GM21447 (cell line): ENCODE data around the gene MAP10.

Source experiments
- ATAC-seq: cut with Tn5 transposase; IDR thresholded peaks from one replicate; pipeline ENCODE4 v1.9.1; 2021; ENCODE audit not compliant: unreplicated experiment

MAP10 gene

DNA sequence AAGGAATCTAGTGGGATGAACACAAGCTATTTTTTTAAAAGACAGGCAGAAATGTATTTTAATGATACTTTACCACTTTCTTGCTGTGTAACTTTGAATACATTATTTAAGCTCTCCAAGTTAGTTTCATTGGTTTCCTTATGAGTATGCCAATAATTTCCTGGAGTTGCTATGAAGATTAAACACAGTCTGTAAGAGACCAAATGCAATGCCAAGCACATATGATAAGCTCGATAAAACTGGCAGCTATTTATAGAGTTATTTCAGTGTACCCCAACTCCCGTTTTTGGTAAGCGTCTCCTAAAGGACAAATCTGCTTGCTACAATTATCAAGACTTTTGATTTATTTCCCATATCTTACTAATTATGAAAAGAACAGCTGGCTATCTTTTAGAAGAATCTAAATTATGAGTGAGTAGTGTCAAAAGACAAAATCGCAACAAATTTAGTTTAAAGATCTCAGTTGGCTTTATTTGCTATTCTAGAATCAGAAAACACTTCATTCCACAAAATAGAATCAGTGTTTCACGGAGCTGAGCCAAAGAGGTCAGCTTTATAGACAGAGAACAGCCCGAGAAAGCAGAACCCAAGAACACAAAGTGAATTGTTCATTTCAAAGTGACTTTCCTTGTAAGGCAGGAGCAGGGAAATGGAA is 7.2 kb upstream of the MAP10 start:
- no peak for ATAC-seq

DNA sequence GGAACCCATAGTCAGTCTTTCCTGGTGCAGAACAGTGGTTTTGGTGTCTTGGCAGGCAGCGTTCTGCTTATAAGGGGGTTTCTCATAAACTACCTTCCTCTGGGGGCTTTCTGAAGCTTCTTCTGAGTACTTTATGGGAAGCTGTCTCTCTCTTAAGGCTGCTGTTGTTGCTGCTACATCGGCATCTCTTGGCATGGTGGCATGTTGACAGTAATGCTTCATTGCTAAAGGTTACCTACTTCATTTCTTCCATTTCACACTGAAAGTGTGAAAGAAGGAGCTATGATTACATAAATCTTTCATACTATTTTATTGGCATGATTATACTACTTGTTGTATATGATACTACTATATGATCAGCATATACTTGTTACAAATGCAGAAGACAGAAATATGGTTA is 6.3 kb upstream of the MAP10 start:
- no peak for ATAC-seq

DNA sequence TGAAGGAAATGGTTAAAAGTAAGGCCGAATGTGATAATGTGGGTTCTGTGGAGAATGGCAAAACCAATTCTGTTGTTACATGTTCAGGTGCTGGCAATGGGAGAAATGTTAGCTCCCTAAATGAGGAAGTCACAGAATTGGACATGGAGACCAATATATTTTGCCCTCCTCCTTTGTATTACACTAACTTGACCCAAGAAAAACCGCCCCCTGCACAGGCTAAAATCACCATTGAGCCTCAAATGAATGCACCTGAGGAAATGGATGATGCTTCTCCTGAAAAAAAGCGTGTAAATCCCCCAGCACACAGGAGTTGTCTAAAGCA is 932 bp downstream of the MAP10 start:
- no peak for ATAC-seq

DNA sequence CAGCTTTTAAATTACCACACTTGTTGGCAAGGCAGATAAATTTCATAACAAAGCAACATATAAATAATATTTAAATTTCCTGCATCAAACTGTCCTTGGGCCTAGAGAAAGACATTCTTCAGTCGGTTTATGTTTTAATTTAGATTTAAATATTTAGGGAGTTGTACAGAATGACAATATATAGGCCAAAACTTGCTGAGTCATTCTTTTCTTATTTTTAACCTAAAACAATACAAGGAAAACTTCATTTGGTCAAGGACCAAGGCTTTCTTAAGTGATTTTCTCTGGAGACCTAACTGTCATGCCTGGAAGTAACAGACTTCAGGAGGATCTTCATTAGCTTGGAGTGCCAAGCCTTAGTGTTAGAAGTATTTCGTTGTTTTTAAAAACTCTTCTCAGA is 5.6 kb downstream of the MAP10 start:
- ATAC-seq: no peak

DNA sequence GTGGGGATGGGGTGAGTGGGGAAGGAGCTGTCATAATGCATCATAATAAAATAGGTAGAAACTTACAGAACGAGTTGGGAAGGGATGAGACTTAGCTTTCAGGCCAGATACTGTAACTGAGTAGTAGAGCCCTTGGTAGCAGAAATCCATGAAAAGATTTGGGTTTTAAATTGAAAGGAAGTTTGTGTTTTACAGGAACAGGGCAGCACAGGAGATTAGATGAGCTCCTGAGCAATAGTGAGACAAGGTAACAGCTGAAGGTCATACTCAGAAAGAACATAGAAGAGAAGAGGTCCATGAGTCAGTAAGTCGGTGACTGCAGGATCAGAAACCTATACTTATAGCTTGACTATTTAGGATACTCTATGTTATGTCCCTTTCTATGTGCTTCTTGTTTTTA is 7.3 kb downstream of the MAP10 start:
- ATAC-seq: no peak

DNA sequence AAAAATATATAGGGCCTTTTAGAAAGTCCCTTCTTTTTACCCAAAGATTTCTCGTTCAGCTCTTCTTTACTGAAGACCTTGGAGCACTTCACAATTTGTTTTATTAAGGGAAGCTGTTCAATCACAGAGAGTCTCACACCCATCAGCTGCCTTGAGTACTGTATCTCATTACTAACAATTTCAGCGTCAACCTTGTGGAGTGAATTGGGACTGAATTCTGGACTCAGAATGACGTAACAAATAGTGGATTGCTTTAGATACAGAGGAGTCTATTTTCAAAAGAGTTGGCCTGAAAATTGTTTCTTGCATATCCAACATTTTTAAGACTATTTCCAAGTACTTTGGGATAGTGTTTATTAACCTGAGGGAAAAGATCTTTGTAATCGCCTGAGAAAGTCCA is 7.9 kb downstream of the MAP10 start:
- ATAC-seq: no peak

DNA sequence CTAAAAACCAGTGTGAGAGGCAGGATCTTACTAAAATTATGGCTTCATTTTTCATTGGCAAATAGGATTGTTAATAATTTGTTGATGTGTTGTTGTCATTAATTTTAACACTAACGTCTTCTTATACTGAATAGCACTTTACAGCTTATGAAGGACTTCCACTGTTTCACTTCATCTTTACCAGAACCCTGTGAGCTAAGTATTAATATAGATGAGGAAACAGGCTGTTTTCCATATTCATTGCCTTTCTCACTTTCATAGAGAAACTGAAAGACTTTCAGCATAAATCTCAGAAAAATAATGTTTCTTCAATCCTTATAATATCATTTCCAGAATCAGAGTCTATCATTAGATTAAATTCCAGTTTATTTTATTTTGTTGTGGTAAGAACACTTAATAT is 8.5 kb downstream of the MAP10 start:
- no peak for ATAC-seq

DNA sequence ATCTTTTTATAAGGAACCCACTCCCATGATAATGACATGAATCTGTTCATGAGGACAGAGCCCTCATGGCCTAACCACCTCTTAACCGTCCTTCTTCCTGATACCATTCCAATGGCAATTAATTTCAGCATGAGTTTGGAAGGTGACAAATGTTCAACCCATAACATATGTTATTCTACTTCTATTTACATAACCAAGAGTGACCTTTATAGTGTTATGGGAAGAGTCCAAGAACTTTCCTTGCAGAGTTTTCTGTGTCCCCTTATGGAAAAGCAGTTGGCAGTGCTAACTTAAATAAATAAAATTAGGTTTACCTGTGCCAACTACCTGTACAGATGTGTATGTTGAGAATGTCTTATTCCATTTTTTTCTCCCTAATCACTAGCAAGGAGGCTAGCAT is 11.1 kb downstream of the MAP10 start:
- no peak for ATAC-seq

DNA sequence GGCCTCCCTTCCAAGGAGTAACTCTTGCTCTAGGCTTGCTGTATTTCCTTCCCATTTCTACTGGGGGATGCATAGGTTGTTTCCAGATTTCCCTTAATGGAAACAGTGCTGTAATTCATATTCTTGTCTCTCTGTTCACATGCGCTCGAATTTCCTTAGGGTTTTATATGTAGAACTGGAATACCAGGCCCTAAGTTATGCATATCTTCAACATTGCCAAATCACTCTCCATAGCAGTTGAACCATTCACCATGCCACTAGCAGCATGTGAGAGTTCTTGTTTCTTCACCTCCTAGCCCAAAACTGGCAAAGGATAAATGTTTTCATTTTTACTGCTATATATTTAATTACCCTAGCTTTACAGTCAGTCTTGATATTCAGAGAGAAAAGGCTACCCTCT is 12.8 kb downstream of the MAP10 start:
- no peak for ATAC-seq

DNA sequence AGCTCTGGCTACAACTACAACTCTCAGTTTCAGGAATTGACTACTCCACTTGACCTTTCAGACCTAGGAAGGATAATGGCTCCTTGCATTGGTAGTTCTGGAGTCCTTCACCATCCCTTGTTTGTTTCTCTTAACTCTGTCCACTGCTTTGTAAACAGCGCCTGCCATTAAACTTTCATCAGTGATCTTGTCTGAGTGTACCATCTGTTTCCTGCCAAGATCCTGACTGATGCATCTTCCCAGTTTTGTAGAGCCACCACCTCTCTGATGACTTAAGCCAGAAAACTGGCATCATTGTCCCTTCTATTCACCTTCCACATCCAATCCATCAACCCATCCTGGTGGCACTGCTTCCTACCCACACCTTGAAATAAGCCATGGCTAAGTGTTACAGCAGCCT is 15.2 kb downstream of the MAP10 start:
- ATAC-seq: no peak

DNA sequence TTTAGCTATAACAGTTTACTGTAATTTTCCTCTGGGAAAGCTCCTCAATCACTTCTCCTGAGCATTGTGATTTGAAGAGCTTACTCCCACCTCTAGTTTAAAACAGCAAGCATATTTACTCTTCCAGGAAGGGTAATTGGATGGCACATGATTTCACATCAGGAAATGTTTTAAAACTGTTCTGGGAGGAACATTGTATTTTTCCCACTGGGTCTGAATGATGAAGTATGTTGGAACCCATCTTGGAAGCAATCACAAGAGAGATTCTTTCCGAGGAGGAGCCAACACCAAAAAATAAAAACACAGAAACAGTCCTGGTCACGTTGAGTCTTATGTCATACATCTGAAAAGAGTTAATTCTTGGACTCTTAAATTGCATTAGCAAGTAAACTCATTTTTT is 17.3 kb downstream of the MAP10 start:
- no peak for ATAC-seq

DNA sequence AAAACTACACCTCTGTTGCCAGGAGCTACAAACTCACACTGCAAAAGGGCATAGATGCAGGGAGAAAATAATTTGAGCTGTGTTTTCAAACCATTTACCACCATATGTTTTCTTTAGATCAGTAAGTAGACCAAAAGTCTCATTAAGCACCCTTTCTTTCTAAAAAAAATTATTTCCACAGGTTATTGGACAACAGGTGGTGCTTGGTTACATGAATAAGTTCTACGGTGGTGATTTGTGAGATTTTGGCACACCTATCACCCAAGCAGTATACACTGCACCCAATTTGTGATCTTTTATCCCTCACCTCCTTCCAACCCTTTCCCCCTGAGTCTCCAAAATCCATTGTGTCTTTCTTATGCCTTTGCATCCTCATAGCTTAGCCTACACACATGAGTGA is 21.1 kb downstream of the MAP10 start:
- no peak for ATAC-seq

DNA sequence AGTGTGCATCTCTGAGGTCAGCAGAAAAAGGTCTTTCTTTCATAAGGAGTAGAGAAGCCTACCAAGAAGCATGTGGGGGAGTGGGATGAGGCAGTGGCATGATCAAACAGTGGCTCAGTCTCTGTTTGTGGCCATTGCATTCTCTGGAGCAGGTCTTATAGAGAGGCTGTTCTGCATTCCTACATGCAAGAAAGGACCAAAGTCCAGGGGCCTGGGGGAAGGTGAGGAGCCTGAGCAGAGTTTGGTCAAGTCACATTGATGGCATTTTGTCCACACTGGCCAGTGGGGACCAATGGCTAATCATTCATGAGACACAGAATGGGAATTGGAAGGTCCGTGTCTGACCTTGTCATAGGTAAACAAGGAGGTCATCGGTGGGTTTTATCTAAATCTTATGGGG is 25.4 kb downstream of the MAP10 start:
- no peak for ATAC-seq

DNA sequence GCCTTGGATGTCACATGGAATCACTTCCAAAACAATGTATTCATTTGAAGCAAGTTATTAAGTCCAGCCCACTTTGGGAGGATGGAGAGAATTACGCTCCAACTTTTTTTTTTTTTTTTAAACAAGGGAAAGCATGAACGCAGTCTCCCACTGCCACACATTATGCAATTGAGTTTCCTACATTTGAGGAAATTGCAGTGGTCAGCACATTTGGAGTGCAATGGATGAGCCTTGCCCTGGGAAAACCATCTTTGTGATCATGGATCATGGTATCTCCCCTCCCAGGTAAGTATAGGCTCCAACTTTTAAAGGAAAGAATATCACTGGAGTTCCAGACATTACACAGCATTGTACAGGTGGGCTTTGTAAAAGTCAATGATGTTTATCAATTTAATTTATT is 26.7 kb downstream of the MAP10 start:
- ATAC-seq: no peak

DNA sequence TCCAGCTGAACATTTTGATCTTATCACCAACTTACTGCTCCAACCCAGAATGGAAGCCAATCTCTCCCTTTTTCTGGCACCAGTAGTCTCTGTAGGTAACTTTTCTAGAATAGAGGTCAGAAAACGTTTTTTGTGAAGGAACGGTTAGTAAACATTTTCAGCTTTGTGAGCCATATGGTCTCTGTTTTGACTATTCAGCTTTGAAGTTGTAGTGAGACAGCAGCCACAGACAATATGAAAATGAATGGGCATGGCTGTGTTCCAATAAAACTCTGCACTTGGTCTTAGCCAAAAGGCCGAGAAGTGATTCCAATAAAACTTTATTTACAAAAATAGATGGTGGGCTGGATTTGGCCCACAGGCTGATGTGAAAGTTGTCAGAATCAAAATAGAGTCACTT is 28.9 kb downstream of the MAP10 start:
- ATAC-seq: no peak

DNA sequence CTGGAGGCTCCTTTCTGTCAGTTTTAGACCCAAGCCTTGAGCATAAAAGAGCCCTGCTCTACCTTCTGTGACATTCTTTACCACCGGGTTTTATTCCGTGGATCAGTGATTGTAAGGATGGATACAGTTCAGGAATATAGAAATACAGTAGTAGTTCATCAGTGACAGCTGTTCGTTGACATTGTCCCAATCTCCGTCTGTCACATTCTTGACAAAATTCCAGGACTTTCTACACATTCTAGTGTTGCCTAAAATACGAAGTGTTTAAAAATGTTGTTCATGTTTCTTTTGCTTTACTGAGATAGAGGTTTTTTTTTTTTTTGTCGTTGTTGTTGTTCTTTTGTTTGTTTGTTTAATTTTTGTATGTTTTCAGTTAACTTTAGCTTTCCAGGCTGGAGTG is 29.9 kb downstream of the MAP10 start:
- ATAC-seq: no peak

DNA sequence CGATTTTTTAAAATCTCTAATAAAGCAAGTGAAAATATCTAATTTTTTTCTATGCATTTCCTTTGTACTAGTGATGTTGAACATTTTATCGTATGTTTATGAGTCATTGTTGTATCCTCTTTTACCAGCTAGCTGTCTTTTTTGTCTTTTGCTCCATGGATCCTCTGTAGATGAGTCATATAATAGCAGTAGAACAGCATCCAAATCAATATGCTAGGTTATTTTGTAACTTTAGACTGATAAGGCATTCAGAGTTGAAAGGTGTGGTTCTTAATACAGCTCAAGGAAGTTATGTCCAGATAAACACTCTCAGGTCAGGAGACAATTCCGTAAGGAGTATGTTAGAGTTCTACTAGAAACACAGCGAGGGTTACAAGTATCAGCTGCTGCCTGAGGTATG is 31.9 kb downstream of the MAP10 start:
- no peak for ATAC-seq

DNA sequence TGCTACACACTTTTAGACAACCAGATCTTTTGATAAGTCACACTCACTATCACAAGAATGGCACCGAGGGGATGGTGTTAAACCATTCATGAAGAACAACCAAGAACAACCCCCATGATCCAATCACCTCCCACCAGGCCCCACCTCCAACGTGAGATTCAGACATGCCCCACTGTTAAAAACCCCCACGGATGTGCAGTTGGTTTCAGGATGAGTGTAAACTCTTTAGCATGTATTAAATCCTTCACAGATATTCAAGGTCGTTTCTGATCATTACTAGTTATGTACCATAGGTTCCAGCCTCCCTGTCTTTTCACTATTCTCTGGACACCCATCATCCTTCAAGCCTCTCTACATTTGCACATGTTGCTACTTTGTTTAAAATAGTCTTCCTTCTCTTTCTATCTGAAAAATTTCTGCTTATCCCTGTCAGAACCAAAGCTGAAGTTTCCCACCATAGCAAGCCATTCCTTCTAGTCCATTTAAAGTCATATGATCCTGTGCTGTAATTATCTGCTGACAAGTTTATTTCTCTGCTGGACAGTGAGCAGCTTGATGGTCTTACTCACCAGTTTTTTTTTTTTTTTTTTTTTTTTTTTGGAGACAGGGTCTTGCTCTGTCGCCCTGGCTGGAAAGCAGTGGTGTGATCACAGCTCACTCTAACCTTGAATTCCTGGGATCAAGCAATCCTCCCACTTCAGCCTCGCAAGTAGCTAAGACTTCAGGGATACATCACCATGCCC is 36.8 kb downstream of the MAP10 start:
- no peak for ATAC-seq

DNA sequence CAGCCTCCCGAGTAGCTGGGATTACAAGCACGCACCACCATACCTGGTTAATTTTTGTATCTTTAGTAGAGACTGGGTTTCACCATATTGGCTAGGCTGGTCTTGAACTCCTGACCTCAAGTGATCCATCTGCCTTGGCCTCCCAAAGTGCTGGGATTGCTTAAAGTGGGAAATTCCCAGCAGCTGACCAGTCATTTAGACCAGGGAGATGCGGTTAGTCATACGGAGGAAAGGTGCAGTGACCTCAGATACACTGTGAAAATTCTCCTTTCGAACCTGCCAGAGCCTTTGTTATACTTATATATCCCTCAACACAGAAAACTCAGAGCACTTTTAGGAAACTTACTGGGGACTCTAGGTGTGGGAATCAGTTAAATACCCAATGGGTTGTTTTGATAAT is 39.6 kb downstream of the MAP10 start:
- ATAC-seq: no peak

DNA sequence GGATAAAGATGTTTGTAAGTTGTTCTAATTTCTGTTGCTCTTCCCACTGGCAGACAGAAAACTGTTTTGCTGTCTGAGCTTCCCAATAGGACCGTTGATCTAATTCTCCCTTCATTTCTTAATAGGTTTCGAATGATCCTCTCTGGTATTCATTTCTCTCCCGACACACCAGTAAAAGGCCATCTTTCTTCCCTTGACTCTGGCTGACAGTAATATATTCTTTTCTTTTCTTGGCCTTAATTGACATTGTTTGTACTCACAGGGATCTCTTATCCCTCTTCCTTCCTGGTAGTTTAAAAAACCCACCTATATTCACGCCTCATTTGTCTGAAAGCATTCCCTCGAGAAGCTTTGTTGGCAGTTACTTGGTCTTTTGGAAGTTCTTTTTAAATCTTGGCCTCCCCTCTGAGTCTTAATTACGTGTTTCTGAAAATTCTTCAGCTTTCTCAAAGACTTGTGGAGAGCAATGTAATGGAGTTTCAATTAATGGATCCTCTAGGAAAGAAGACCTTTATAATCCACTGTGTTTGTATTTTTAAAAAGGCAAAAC is 40.3 kb downstream of the MAP10 start:
- ATAC-seq: no peak

DNA sequence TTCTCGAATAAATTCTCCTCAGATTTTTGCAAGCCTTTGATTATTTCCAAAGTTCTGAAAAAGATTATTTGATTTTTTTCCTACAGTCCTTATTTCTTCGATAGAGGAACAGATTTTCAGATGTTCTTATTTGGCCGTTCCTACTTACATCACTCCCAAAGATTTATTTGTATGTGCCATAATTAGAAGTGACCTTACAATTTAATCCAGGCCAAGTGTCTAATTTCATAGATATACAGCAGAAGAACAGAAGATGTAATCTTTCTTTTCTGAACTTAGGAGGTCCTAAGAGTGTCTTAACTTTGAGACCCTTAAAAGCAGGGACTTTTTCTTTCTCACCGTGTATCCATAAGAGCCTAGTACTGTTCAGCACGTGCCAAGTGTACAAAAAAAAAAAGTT is 46.3 kb downstream of the MAP10 start:
- ATAC-seq: no peak

DNA sequence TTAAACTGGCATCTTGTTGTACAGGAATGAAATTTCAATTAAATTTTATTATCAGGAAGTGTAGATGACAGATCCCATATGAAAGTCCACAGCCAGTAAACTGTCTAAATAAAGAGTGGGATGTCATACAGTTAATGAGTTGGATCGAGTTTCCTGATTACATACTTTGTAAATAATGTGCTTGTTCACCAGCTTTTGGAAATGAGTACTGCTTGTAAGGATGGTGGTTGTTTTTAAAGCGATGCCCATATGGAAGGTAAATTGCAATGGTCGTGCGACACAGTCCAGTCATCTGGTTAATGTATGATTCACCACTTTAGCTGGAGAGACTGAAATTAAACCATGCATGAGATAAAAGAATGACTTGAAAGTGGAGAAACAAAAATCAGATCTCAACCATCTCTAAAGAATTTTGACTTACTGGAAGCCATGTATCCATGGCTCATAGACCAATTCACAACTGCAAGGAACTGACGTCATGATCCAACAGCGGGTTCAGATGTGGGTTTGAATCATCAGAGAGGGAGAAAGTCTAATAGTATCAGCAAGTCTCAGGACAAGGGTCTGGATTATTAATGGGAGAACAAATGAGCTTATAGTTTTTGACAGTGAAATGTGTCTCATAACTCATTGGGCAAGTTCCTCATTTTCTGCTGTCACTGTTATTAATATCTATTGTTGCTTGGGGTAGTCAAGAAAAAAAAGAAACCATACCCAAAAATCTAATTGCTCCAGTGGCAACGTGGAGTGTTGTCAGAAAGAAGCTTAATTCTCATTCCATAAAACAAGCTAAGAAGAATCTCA is 49.0 kb downstream of the MAP10 start:
- ATAC-seq: no peak
